K562 (cell line): ENCODE results near the gene RMC1. TPM values are rescaled to one million over a fixed set of nuclear protein-coding genes. Genes with fewer than 3 reads are reported as not detected.

Source experiments
- BMI1 ChIP-seq: fragments of 150-350 bp; IDR thresholded peaks from 2 replicates; pipeline ENCODE4 v1.6.1; 2014; ENCODE audit warnings: low read length
- BRD9 ChIP-seq: fragments of 450-650 bp; IDR thresholded peaks from 2 replicates; pipeline ENCODE4 v1.6.1; 2018; ENCODE audit warnings: low read depth; ENCODE audit not compliant: partially characterized antibody
- CEBPB ChIP-seq: fragments of 450-650 bp; IDR thresholded peaks from 2 replicates; pipeline ENCODE4 v1.6.1; 2016; ENCODE audit warnings: missing genetic modification characterization, missing compliant biosample characterization
- CHD1 ChIP-seq: fragments of 200-600 bp; sonication (generic); IDR thresholded peaks from one replicate; pipeline ENCODE4 v1.6.1; 2012; ENCODE audit warnings: mild to moderate bottlenecking, moderate library complexity, low read length, inconsistent platforms
- DIDO1 ChIP-seq: fragments of 450-650 bp; IDR thresholded peaks from 2 replicates; pipeline ENCODE4 v1.6.1; 2016; ENCODE audit warnings: low read depth, missing biosample characterization, missing genetic modification characterization
- DPF2 ChIP-seq: fragments of 450-650 bp; IDR thresholded peaks from 2 replicates; pipeline ENCODE4 v1.6.1; 2016
- FOXP1 ChIP-seq: sonication (generic); formaldehyde crosslinking; IDR thresholded peaks from 2 replicates; pipeline ENCODE4 v1.8.0; 2022; ENCODE audit warnings: mild to moderate bottlenecking, missing genetic modification reagents
- HDAC6 ChIP-seq: IDR thresholded peaks from 2 replicates; pipeline ENCODE4 v1.6.1; 2012; ENCODE audit warnings: low read depth, mild to moderate bottlenecking, control low read depth, inconsistent platforms, low read length, moderate library complexity
- HNRNPUL1 ChIP-seq: fragments of 200-400 bp; formaldehyde crosslinking; IDR thresholded peaks from 2 replicates; pipeline ENCODE4 v1.6.1; 2017; ENCODE audit warnings: low read length
- KDM1A ChIP-seq, 2 experiments: fragments of 450-650 bp; IDR thresholded peaks; 2 replicates each; pipeline ENCODE4 v1.6.1; 2016; ENCODE audit warnings: mild to moderate bottlenecking in 2 of 2
- NR4A1 ChIP-seq, 2 experiments: fragments of 250-450 bp in 1 of 2; fragments of 450-650 bp in 1 of 2; sonication (Bioruptor Pico) in 1 of 2; IDR thresholded peaks; 2 replicates each; pipeline versions ENCODE4 v1.4.0 to v1.6.1; 2016 to 2020; ENCODE audit warnings: mild to moderate bottlenecking in 2 of 2, missing compliant biosample characterization in 1 of 2, missing genetic modification characterization in 1 of 2, moderate library complexity in 1 of 2
- PCBP1 ChIP-seq: fragments of 200-400 bp; formaldehyde crosslinking; IDR thresholded peaks from 2 replicates; pipeline ENCODE4 v1.6.1; 2018; ENCODE audit warnings: mild to moderate bottlenecking, low read depth, low read length; ENCODE audit not compliant: poor library complexity, severe bottlenecking
- SIX5 ChIP-seq, 2 experiments: IDR thresholded peaks; 2 replicates each; pipeline ENCODE4 v1.6.1; 2011; ENCODE audit warnings: low read length in 2 of 2, borderline replicate concordance in 1 of 2, low read depth in 1 of 2, mild to moderate bottlenecking in 1 of 2, moderate library complexity in 1 of 2; ENCODE audit not compliant: insufficient read depth in 1 of 2
- SLC30A9 ChIP-seq: fragments of 250-450 bp; sonication (Bioruptor Pico); IDR thresholded peaks from 2 replicates; pipeline ENCODE4 v1.8.0; 2022; ENCODE audit warnings: mild to moderate bottlenecking, moderate library complexity
- SNIP1 ChIP-seq: fragments of 450-650 bp; IDR thresholded peaks from 2 replicates; pipeline ENCODE4 v1.7.1; 2017; ENCODE audit warnings: low read depth, mild to moderate bottlenecking
- SRSF1 ChIP-seq: fragments of 200-400 bp; formaldehyde crosslinking; IDR thresholded peaks from 2 replicates; pipeline ENCODE4 v1.6.1; 2017; ENCODE audit warnings: mild to moderate bottlenecking, low read depth, low read length, moderate library complexity
- TBL1XR1 ChIP-seq, 2 experiments: IDR thresholded peaks; 2 replicates each; pipeline ENCODE4 v1.6.1; 2012; ENCODE audit warnings: improper control_type of control experiment in 2 of 2, low read length in 2 of 2, mild to moderate bottlenecking in 1 of 2
- THRA ChIP-seq: fragments of 450-650 bp; IDR thresholded peaks from 2 replicates; pipeline ENCODE4 v1.6.1; 2017; ENCODE audit warnings: mild to moderate bottlenecking, moderate library complexity
- ZNF217 ChIP-seq: sonication (generic); formaldehyde crosslinking; IDR thresholded peaks from 2 replicates; pipeline ENCODE4 v1.8.0; 2022; ENCODE audit warnings: mild to moderate bottlenecking, missing genetic modification reagents
- ZNF408 ChIP-seq: fragments of 250-450 bp; sonication (Bioruptor Pico); IDR thresholded peaks from 2 replicates; pipeline ENCODE4 v1.4.0; 2020; ENCODE audit warnings: low read depth, mild to moderate bottlenecking, moderate library complexity
- ZNF696 ChIP-seq: fragments of 250-450 bp; sonication (Bioruptor Pico); conservative IDR thresholded peaks from 2 replicates; pipeline ENCODE4 v1.4.0; 2020; ENCODE audit warnings: mild to moderate bottlenecking, moderate library complexity
- polyA plus RNA-seq, 8 experiments: library from polyadenylated mRNA; depleted of rRNA in 4 of 8; stranded (reverse) in 5 of 8; unstranded in 3 of 8; fragments of >200 nt; fragmentation: Nextera tagmentation in 2 of 8; fragmentation: Illumina TruSeq in 1 of 8; extraction: Ambion mirVana in 2 of 8; extraction: Trizol in 1 of 8; gene quantifications; 2 replicates each; pipeline versions ENCODE4 v1.2.1 to v1.2.3, GENCODE V29; 2011 to 2014; ENCODE audit warnings: inconsistent platforms in 1 of 8, missing spikeins in 1 of 8
- total RNA-seq, 7 experiments: library from RNA; depleted of rRNA in 6 of 7; stranded (reverse); fragments of >200 nt in 6 of 7; fragmentation: Illumina TruSeq in 2 of 7; extraction: Trizol in 2 of 7; gene quantifications; 2 replicates each; pipeline versions ENCODE4 v1.2.1 to v1.2.3, GENCODE V29; 2011 to 2021; ENCODE audit warnings: low replicate concordance in 1 of 7
- TF ChIP-seq, protein P1 (sequence below): fragments of 200-400 bp; formaldehyde crosslinking; IDR thresholded peaks from 2 replicates; pipeline ENCODE4 v1.6.1; 2017; ENCODE audit warnings: mild to moderate bottlenecking, low read depth, low read length, moderate library complexity
- TF ChIP-seq, protein P2 (sequence below): fragments of 450-650 bp; IDR thresholded peaks from 2 replicates; pipeline ENCODE4 v1.6.1; 2018; ENCODE audit warnings: mild to moderate bottlenecking, low read depth; ENCODE audit not compliant: partially characterized antibody

Gene RMC1
- total and polyA plus RNA-seq, 9 of the 15 experiments (the other 6 are each of a cell fraction or from before 2014, with no cell fraction given): 7.5 to 42.4 (median 35.5) TPM

DNA sequence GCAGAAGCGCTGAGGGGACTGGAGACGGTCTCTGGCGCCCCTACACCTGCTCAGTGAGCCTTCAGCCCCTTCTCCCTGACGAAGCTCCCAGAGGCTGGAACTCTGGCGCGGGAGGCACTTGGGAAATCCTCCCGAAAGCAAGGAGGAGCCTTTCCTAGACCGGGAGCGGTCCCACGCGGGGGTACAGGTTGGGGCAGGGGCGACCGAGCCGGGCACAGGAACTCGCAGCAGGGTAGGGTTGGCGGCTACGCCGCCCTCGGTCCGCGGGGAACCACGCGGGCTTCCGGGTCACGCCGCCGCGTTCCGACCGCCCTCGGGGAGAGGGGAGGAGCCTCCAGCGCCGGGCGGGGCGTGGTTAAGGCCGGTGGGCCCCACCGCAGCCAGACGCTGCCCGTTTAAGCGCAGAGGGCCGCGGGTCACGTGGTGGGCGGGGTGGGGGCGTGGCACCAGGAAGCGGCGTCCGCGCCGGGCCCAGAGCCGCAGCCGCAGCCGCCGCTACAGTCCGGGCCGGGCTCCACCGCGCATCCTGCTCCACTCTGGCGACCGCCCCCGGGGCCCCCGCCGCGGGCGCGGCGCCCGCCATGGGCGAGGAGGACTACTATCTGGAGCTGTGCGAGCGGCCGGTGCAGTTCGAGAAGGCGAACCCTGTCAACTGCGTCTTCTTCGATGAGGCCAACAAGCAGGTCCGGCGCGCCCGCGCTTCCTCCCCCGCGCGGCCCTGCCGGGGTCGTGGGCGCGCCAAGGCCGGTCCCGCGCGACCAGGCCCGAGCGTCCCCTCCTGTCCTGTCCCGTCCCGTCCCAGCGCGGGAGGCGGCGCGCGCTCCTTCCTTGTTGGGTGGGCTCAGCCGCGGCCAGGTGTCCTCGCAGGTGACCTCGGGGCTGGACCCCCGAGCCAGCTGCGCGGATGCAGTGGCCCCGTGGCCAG, at the start of gene RMC1 (continued):
- TF ChIP-seq, protein P1, sequence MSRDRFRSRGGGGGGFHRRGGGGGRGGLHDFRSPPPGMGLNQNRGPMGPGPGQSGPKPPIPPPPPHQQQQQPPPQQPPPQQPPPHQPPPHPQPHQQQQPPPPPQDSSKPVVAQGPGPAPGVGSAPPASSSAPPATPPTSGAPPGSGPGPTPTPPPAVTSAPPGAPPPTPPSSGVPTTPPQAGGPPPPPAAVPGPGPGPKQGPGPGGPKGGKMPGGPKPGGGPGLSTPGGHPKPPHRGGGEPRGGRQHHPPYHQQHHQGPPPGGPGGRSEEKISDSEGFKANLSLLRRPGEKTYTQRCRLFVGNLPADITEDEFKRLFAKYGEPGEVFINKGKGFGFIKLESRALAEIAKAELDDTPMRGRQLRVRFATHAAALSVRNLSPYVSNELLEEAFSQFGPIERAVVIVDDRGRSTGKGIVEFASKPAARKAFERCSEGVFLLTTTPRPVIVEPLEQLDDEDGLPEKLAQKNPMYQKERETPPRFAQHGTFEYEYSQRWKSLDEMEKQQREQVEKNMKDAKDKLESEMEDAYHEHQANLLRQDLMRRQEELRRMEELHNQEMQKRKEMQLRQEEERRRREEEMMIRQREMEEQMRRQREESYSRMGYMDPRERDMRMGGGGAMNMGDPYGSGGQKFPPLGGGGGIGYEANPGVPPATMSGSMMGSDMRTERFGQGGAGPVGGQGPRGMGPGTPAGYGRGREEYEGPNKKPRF: no peak
- TF ChIP-seq SNIP1 (peak; percentile 99), SRSF1 (no peak), DIDO1 (tag) (no peak), HNRNPUL1 (no peak), CHD1 (peak; percentile 88), PCBP1 (peak; percentile 91), SLC30A9 (CRISPR knock-in tag) (no peak), FOXP1 (CRISPR knock-in tag) (peak; percentile 92), ZNF217 (no peak), DPF2 (peak; percentile 24; the same call in 1 of the 2 replicates), HDAC6 (no peak), ZNF408 (CRISPR knock-in tag) (no peak), CEBPB (no peak), THRA (no peak), ZNF696 (CRISPR knock-in tag) (no peak), BMI1 (no peak), TBL1XR1 (IDR thresholded peaks at IDR 0.05; ENCODE audit: low read length in 2 of 2) (peak in 1 of 2 experiments; percentile 56; a peak in 1 of 4 replicates), BRD9 (peak; percentile 27), NR4A1 (CRISPR knock-in tag; IDR thresholded peaks at IDR 0.05) (no peak; the same call in 1 of the 2 replicates), NR4A1 (tag; IDR thresholded peaks at IDR 0.05) (peak; percentile 21), SIX5 (IDR thresholded peaks at IDR 0.05; ENCODE audit: borderline replicate concordance in 1 of 2, insufficient read depth in 1 of 2, low read depth in 1 of 2, low read length in 2 of 2) (no peak), KDM1A (IDR thresholded peaks at IDR 0.05) (no peak)
- TF ChIP-seq, protein P2, sequence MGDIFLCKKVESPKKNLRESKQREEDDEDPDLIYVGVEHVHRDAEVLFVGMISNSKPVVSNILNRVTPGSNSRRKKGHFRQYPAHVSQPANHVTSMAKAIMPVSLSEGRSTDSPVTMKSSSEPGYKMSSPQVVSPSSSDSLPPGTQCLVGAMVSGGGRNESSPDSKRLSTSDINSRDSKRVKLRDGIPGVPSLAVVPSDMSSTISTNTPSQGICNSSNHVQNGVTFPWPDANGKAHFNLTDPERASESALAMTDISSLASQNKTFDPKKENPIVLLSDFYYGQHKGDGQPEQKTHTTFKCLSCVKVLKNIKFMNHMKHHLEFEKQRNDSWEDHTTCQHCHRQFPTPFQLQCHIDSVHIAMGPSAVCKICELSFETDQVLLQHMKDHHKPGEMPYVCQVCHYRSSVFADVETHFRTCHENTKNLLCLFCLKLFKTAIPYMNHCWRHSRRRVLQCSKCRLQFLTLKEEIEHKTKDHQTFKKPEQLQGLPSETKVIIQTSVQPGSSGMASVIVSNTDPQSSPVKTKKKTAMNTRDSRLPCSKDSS: no peak
